Esophagus muscularis mucosa (tissue), 3 donors: ENCODE results near the gene SUPT4H1.

Source experiments
- POLR2A ChIP-seq: fragments of 450-650 bp; IDR thresholded peaks from one replicate; pipeline ENCODE4 v1.6.1; 2017; ENCODE audit warnings: antibody characterized with exemption, moderate library complexity, mild to moderate bottlenecking, low read depth
- POLR2AphosphoS5 ChIP-seq, 2 donors: sonication (generic); formaldehyde crosslinking; IDR thresholded peaks; one replicate each; pipeline ENCODE4 v1.6.1; 2017; ENCODE audit warnings: antibody characterized with exemption in 2 of 2
- TF ChIP-seq, protein P1 (sequence below), 3 experiments: fragments of 200-600 bp in 2 of 3; fragments of 450-650 bp in 1 of 3; sonication (generic) in 2 of 3; IDR thresholded peaks; one replicate each; pipeline ENCODE4 v1.5.1; 2017 to 2019; ENCODE audit warnings: antibody characterized with exemption in 3 of 3, mild to moderate bottlenecking in 2 of 3, moderate library complexity in 1 of 3

DNA sequence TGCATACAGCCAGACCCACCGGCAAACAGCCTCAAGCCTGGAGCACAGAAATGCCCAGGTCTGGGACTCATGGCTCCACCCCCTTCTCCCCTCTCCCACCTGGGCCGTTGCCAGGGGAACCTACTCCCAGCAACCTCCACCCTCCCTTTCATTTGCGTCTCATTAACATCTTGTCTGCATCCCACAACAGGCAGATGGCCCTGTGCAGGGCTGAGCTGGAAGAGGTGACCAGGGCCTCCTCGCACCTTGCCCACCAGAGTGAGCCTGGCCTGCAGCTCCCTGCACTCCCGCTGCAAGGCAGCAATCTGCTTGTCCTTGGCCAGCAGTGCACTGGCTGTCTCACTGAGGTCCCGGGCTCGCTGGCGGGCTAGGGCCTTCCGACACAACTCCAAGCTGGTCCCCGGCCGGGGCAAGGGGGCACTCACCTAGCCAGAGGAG, 26.7 kb downstream of the SUPT4H1 start:
- TF ChIP-seq, protein P1, sequence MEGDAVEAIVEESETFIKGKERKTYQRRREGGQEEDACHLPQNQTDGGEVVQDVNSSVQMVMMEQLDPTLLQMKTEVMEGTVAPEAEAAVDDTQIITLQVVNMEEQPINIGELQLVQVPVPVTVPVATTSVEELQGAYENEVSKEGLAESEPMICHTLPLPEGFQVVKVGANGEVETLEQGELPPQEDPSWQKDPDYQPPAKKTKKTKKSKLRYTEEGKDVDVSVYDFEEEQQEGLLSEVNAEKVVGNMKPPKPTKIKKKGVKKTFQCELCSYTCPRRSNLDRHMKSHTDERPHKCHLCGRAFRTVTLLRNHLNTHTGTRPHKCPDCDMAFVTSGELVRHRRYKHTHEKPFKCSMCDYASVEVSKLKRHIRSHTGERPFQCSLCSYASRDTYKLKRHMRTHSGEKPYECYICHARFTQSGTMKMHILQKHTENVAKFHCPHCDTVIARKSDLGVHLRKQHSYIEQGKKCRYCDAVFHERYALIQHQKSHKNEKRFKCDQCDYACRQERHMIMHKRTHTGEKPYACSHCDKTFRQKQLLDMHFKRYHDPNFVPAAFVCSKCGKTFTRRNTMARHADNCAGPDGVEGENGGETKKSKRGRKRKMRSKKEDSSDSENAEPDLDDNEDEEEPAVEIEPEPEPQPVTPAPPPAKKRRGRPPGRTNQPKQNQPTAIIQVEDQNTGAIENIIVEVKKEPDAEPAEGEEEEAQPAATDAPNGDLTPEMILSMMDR (IDR thresholded peaks at IDR 0.05) = no peak
- TF ChIP-seq POLR2AphosphoS5 (IDR thresholded peaks at IDR 0.05) (no peak), POLR2A (no peak)
